ACC112 (cell line): Measurements from ENCODE around the gene DHRS12.

Experiments used
- H2AFZ ChIP-seq: fragments of 200-600 bp; sonication (generic); one replicate; pipeline ENCODE4 v1.6.0; 2017; ENCODE audit warnings: antibody characterized with exemption, low read length; ENCODE audit not compliant: unreplicated experiment
- H3K27ac ChIP-seq: fragments of 200-600 bp; sonication (generic); 2 replicates; pipeline ENCODE4 v1.5.1; 2014; ENCODE audit warnings: low read depth, mild to moderate bottlenecking, antibody characterized with exemption, low read length, moderate library complexity
- H3K27me3 ChIP-seq: fragments of 200-600 bp; sonication (generic); 2 replicates; pipeline ENCODE4 v1.6.1; 2014; ENCODE audit warnings: mild to moderate bottlenecking, antibody characterized with exemption, low read length, moderate library complexity, mixed read lengths; ENCODE audit not compliant: insufficient read depth
- H3K36me3 ChIP-seq: fragments of 200-600 bp; sonication (generic); 2 replicates; pipeline ENCODE4 v1.6.1; 2016; ENCODE audit warnings: mild to moderate bottlenecking, antibody characterized with exemption, low read length, moderate library complexity, mixed read lengths; ENCODE audit not compliant: insufficient read depth
- H3K4me1 ChIP-seq: fragments of 200-600 bp; sonication (generic); one replicate; pipeline ENCODE4 v1.6.1; 2016; ENCODE audit warnings: low read length, mixed read lengths; ENCODE audit not compliant: insufficient read depth, unreplicated experiment, control insufficient read depth
- H3K4me3 ChIP-seq: fragments of 200-600 bp; sonication (generic); 2 replicates; pipeline ENCODE4 v1.5.1; 2014; ENCODE audit warnings: mild to moderate bottlenecking, low read depth, low read length
- H3K79me2 ChIP-seq: fragments of 200-600 bp; sonication (generic); one replicate; pipeline ENCODE4 v1.6.0; 2016; ENCODE audit warnings: low read length; ENCODE audit not compliant: control insufficient read depth, unreplicated experiment, insufficient read depth

DHRS12 gene

DNA sequence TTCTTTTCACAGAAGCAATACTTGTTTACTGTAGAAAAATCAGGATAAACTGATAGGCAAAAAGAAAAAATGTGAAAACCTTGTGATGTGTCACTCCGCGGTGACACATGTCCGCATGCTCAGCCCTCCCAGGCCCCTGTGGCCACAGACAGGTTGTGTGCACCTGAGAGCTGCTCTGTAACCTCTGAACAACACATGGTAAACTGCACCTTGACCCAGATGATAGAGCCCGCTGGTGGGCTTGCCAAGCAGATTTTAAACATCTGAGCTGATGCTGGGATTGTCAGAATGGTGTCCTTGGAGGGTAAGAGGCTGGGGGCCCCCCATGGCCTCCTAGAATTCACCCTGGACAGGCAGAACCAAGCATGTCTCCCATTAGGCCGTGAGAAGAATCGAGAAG lies 33.8 kb downstream of the DHRS12 start:
- 0 out of 2 replicates have a peak, but pooled peaks cover 3% of the 10 kb centered on the region for H3K36me3 ChIP-seq
- no peak overlapping the region for H3K4me3 ChIP-seq
- no peaks in the 10 kb centered on the region for H3K27me3 ChIP-seq
- H3K27ac ChIP-seq = no peak overlapping the region
- H3K79me2 ChIP-seq = no peaks in the 10 kb centered on the region
- H3K4me1 ChIP-seq = peaks cover 4% of the 10 kb centered on the region
- no peak overlapping the region for H2AFZ ChIP-seq

DNA sequence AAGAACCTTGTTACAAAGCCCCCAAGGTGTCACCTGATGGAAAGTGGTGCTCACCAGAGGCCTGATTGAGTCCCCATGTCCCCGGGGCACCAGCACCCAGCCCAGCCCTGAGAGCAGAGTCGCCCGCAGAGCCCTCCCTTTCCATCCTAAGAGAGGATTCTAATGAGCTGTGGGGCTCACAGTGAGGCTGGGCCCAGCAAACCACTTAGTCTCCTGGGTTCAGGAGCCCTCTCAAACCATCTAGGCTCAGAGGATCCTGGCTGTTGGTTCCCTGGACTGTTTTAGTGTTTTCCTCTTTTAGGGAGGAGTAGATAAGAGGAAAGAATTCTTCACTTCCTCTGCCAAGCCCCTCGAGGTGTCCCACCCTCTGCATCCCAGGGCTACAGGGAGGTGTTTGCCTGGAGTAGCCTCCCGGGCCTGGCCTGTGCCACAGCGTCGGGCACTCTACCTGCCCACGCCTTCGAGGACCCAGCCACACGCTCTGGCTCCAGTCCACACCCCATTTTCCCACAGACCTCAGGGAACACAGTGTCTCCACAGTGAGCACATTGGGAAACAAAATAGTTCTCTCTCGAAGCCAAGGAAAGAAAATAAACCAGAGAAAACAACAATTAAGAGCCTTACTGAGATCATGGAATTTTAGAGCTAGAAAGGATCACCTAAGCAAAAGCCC lies 34.4 kb downstream of the DHRS12 start:
- Histone ChIP-seq H3K4me1 (peaks cover 10% of the 10 kb centered on the region), H2AFZ (no peak overlapping the region), H3K4me3 (no peak overlapping the region), H3K27me3 (no peaks in the 10 kb centered on the region), H3K27ac (no peak overlapping the region), H3K79me2 (no peaks in the 10 kb centered on the region), H3K36me3 (0 out of 2 replicates have a peak, but pooled peaks cover 3% of the 10 kb centered on the region)

DNA sequence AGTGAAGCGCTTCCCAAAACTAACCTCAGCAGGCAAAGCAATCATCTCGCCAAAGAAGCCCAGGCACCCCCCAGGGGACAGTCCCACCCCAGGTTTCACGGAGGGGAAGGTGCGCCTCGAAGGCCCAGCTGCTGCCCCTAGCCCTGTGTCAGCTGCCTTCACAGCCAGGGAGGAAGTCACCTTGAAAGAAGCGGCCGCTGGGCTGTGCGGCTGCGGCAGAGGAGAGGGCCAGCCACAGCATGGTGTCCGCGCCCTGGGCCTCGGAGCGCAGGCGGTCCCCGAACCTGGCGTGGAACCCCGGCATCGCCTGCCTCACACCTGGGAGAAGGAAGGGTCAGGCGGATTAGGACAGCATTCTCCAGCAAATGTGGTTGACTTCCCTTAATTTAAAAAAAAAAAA lies 35.0 kb downstream of the DHRS12 start:
- Histone ChIP-seq H3K79me2 (no peaks in the 10 kb centered on the region), H3K4me3 (no peak overlapping the region), H2AFZ (no peak overlapping the region), H3K36me3 (0 out of 2 replicates have a peak, but pooled peaks cover 3% of the 10 kb centered on the region), H3K4me1 (peaks cover 15% of the 10 kb centered on the region), H3K27ac (no peak overlapping the region), H3K27me3 (no peaks in the 10 kb centered on the region)

DNA sequence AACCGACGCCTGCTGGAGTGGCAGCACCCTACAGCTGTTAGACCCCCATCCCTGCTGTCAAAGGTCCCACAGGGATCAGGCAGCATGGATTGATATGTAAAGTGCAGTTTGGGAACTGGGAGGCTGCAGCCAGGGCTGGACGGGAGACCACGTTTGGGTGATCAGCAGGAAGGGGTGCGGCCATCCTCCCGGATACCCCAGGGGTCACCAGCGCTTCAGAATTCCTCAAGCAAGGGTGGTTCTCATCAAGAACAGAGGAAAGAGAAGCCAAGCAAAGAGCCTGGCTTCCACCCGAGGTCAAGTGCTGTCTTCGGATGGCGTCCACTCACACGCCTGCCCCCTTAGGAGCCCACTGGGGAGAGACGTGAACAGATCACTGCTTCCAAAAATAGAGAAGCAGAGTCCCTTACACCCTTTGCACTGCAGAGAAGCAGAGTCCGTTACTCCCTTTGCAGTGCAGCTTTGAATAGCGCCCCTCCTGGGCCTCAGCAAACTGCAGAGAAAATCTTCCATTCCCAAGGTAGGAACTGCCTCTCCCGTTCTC lies 35.5 kb downstream of the DHRS12 start:
- peaks cover 17% of the 10 kb centered on the region for H3K4me1 ChIP-seq
- no peak overlapping the region for H2AFZ ChIP-seq
- no peak overlapping the region for H3K4me3 ChIP-seq
- H3K27ac ChIP-seq = no peak overlapping the region
- no peaks in the 10 kb centered on the region for H3K79me2 ChIP-seq
- 0 out of 2 replicates have a peak, but pooled peaks cover 3% of the 10 kb centered on the region for H3K36me3 ChIP-seq
- no peaks in the 10 kb centered on the region for H3K27me3 ChIP-seq

DNA sequence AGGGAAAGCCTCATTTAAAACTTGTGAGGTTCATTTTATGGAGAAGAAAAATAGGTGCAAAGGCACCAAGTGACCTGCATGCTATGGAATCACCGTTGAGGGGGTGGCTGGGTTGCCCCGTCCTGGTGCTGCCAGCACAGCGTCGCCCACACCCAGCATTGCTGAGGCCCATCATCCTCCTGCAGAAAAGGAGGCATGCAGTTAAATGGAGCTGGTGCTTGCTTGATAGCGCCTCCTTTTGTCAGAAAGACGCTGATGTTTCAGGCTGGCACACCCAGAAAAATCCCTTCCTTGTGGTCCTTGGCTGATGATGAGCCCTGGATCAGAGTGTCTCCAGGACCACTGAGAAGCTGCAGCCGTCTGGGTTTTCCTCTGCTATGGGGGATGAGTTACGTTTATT lies 36.9 kb downstream of the DHRS12 start:
- H3K27me3 ChIP-seq = no peaks in the 10 kb centered on the region
- no peaks in the 10 kb centered on the region for H3K79me2 ChIP-seq
- no peak overlapping the region for H3K27ac ChIP-seq
- no peak overlapping the region for H2AFZ ChIP-seq
- H3K4me3 ChIP-seq = no peak overlapping the region
- H3K36me3 ChIP-seq = 0 out of 2 replicates have a peak, but pooled peaks cover 3% of the 10 kb centered on the region
- H3K4me1 ChIP-seq = peaks cover 20% of the 10 kb centered on the region

DNA sequence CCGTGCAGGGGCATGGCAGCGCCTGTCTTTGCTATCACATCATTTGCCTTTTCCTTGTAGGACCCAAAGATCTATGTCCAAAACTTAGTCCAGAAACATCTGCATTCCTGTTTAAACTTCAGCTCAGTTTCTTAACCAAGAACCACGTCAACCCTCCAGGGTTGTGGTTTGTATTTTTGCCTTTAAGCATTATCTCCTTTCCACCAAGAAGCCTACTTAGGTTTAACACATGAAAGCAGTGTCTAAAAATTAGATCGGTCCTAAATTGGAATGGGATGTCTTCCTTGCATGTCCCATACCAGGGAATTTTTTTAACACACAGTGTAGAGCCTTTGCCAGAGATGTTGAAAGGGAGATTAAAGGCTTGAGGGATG lies 38.8 kb downstream of the DHRS12 start:
- Histone ChIP-seq H3K79me2 (no peaks in the 10 kb centered on the region), H3K27ac (peak overlapping the region; percentile 73), H3K4me3 (peak overlapping the region; percentile 46; the same call in 1 of the 2 replicates), H3K27me3 (no peaks in the 10 kb centered on the region), H3K4me1 (peaks cover 22% of the 10 kb centered on the region), H2AFZ (no peak overlapping the region), H3K36me3 (0 out of 2 replicates have a peak, but pooled peaks cover 6% of the 10 kb centered on the region)

DNA sequence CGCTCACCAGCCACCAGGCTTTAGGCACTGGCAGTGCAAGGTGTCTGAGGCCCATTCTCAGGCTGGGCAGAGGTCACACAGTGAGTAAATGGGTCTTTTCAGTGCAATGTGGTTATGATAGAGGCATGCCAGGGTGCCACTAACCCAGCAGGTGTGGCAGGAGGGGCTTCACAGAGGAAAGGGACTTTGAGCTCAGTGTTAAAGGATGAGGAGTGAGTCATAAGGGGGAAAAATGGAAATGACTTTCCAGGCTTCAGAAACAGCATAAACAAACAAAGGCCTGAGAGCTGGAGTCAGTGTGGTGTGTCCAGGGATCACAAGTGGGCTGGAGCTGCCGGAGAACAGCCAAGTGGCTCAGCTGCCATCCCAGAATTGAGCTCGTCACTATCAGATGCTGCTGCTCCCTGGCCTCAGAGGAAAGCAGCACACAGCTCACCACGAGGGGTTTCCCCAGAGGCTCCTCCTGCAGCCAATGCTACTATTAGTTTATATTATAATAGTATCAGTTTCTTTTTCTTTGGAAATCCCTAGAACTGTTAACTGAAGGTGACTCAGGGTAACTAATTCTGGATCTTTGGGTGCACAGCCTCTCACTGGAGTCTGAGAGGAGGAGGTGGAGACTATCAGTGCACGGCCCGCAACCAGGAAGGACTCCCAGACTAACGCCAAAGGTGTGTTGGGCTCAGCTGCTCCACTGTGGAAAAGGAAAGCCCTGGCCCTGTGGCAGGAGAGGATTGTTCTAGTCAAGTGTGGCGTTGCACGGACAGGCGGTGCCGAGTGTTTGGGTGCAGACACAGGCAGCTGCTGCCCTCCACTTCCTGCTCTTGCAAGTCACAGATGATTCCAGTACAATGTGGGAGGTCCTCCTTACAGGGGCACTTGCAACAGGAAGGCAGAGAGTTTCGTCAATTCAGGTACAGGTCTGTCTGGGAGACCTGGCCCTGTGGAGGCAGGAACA lies 39.5 kb downstream of the DHRS12 start:
- H3K4me1 ChIP-seq = peaks cover 22% of the 10 kb centered on the region
- peak overlapping the region; percentile 73 for H3K27ac ChIP-seq
- H3K4me3 ChIP-seq = peak overlapping the region; percentile 46; the same call in 1 of the 2 replicates
- no peak overlapping the region for H2AFZ ChIP-seq
- H3K79me2 ChIP-seq = no peaks in the 10 kb centered on the region
- no peaks in the 10 kb centered on the region for H3K27me3 ChIP-seq
- peaks cover 7% of the 10 kb centered on the region; the same call in 1 of the 2 replicates for H3K36me3 ChIP-seq

DNA sequence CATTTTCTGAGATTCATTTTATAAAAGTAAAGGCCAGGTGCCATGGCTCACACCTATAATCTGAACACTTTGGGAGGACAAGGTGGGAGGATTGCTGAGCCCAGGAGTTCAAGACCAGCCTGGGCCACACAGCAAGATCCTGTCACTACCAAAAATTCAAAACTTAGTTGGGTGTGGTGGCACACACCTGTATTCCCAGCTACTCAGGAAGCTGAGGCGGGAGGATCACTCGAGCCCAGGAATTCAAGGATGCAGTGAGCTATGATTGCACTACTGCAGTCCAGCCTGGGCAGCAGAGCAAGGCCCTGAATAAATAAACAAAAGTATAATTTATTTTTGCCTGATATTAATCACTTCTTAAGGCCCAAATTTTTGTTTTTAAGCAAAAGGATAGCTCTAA lies 40.5 kb downstream of the DHRS12 start:
- H3K4me1 ChIP-seq = peaks cover 22% of the 10 kb centered on the region

DNA sequence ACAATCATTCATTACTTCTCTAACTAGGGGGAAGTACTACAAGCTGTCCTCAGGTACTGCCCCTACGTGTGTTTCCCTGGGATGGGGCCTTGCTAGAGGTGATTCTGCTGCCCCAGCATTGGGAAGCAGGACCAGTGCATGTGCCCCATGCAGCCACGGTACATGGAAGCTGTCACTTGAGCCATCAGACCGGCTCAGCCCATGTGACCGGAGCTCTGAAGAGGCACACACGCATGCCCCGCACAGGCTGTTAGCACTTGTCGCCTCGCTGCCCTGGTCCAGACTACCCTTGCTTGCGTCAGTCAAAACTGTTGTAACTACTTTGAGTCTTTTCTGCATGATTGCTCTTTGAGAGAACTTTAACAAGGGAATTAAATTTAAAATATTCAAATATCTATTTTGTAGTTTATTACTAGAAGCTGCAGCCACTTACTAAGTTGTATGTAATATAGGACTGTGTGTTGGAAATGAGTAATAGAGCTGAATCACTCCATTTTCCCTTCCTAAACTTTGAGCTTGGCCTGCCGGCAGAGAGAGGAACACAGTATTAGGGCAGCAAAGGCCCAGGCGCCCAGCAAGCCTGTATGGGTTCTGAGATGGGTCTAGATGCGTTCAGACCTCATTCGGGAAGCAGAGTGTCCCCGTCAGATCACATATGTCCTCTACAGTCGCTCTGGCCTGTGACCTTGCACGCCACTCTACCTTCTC lies 42.2 kb downstream of the DHRS12 start:
- H3K27me3 ChIP-seq = no peaks in the 10 kb centered on the region
- no peak overlapping the region for H3K27ac ChIP-seq
- no peaks in the 10 kb centered on the region for H3K79me2 ChIP-seq
- H2AFZ ChIP-seq = no peak overlapping the region
- H3K4me1 ChIP-seq = peaks cover 22% of the 10 kb centered on the region
- H3K36me3 ChIP-seq = peaks cover 8% of the 10 kb centered on the region
- no peak overlapping the region for H3K4me3 ChIP-seq

More for the DNA sequence above, 40.5 kb downstream of the DHRS12 start:
- Histone ChIP-seq H3K36me3 (peaks cover 7% of the 10 kb centered on the region; the same call in 1 of the 2 replicates), H2AFZ (no peak overlapping the region), H3K27me3 (no peaks in the 10 kb centered on the region), H3K4me3 (no peak overlapping the region), H3K27ac (peak overlapping the region; percentile 73), H3K79me2 (no peaks in the 10 kb centered on the region)

DNA sequence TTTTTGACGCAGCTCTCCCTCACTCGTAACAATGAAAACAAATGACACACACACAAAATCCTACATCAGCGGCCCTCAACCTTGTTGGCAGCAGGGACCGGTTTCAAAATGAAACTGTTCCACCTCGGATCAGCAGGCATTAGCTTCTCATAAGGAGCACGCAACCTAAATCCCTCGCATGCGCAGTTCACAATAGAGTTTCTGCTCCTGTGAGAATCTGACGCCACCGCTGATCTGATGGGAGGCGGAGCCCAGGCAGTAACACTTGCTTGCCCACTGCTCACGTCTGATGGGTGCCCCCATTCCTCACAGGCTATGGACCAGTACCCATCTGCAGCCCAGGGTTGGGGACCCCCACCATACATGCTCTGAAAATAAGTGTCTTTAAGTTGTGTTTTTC lies 43.4 kb downstream of the DHRS12 start:
- Histone ChIP-seq H3K36me3 (peaks cover 8% of the 10 kb centered on the region), H2AFZ (no peak overlapping the region), H3K4me3 (no peak overlapping the region), H3K79me2 (no peaks in the 10 kb centered on the region), H3K27ac (no peak overlapping the region), H3K4me1 (peaks cover 22% of the 10 kb centered on the region), H3K27me3 (no peaks in the 10 kb centered on the region)
